ENCODE data around the gene PRPSAP2.
"Not testable (repeated sequence)": the region's sequence is repeated elsewhere in the genome, so short reads cannot be mapped to it uniquely, and the experiment has no call there.

GRCh38 chr17:18816489-18817371, 41.2 kb upstream of the PRPSAP2 start:
- TF ChIP-seq CTCF (conservative IDR thresholded peaks at IDR 0.05 in 1 of 2, IDR thresholded peaks at IDR 0.05 in 1 of 2; ENCODE audit: extremely low read depth in 1 of 2, insufficient read depth in 1 of 2, low read depth in 1 of 2, low read length in 2 of 2) = peak; percentile 50 to 52
- TF ChIP-seq EZH2 (IDR thresholded peaks at IDR 0.05; ENCODE audit: borderline replicate concordance, low read length) = not testable (repeated sequence)
